HEK293 (cell line): Measurements from ENCODE around the gene SYNM.

Experiments
- CTCF ChIA-PET: fragments of 350-600 bp; formaldehyde crosslinking; extraction: SDS; loops from one replicate; lab custom pipeline; 2021; ENCODE audit warnings: antibody characterized with exemption; lab: Yijun Ruan, JAX
- POLR2A ChIA-PET: fragments of 300-600 bp; formaldehyde crosslinking; extraction: SDS; loops from one replicate; lab custom pipeline; 2020; ENCODE audit warnings: antibody characterized with exemption, inconsistent platforms; lab: Yijun Ruan, JAX
- H3K27ac ChIP-seq: fragments of 200-500 bp; sonication (Bioruptor generic); 2 replicates; pipeline ENCODE4 v1.5.1; 2014; ENCODE audit warnings: low read depth, low read length, control low read depth, inconsistent platforms; ENCODE audit errors: extremely low read depth
- H3K36me3 ChIP-seq, 2 experiments: fragments of 200-500 bp in 1 of 2; sonication (Bioruptor generic) in 1 of 2; 1 replicate in 1 of 2; 2 replicates in 1 of 2; pipeline ENCODE4 v1.5.1; 2014 to 2017; ENCODE audit warnings: inconsistent platforms in 2 of 2, low read length in 2 of 2; ENCODE audit not compliant: control insufficient read depth in 2 of 2, insufficient read depth in 1 of 2
- H3K4me1 ChIP-seq: fragments of 200-500 bp; sonication (Bioruptor generic); 2 replicates; pipeline ENCODE4 v1.5.1; 2014; ENCODE audit warnings: mild to moderate bottlenecking, low read length, inconsistent platforms; ENCODE audit not compliant: control insufficient read depth, insufficient read depth
- H3K4me3 ChIP-seq: 2 replicates; pipeline ENCODE4 v1.5.1; 2011; ENCODE audit warnings: low read depth, mild to moderate bottlenecking, control low read depth, low read length, moderate library complexity
- H3K9me3 ChIP-seq: fragments of 200-500 bp; sonication (Bioruptor generic); 2 replicates; pipeline ENCODE4 v1.5.1; 2014; ENCODE audit warnings: low read depth, low read length, inconsistent platforms; ENCODE audit not compliant: control insufficient read depth, insufficient read depth
- BCL11A ChIP-seq: fragments of 450-650 bp; formaldehyde crosslinking; IDR thresholded peaks from 2 replicates; pipeline ENCODE4 v1.5.1; 2016; ENCODE audit warnings: low read depth, missing biosample characterization, missing genetic modification characterization
- GLIS2 ChIP-seq: fragments of 450-650 bp; formaldehyde crosslinking; IDR thresholded peaks from 2 replicates; pipeline ENCODE4 v1.5.1; 2016; ENCODE audit warnings: missing biosample characterization, missing genetic modification characterization
- HOXA7 ChIP-seq: sonication (generic); formaldehyde crosslinking; IDR thresholded peaks from 2 replicates; pipeline ENCODE4 v1.8.1; 2022; ENCODE audit warnings: missing genetic modification reagents, borderline replicate concordance
- HOXC10 ChIP-seq: sonication (generic); formaldehyde crosslinking; IDR thresholded peaks from 2 replicates; pipeline ENCODE4 v1.8.1; 2023; ENCODE audit warnings: mild to moderate bottlenecking, missing genetic modification reagents
- KLF1 ChIP-seq: fragments of 450-650 bp; formaldehyde crosslinking; IDR thresholded peaks from 2 replicates; pipeline ENCODE4 v1.5.1; 2016; ENCODE audit warnings: missing biosample characterization, missing genetic modification characterization
- KLF10 ChIP-seq: fragments of 450-650 bp; IDR thresholded peaks from 2 replicates; pipeline ENCODE4 v1.5.1; 2018; ENCODE audit warnings: missing biosample characterization, mild to moderate bottlenecking, missing genetic modification characterization
- ZBTB17 ChIP-seq: fragments of 450-650 bp; formaldehyde crosslinking; IDR thresholded peaks from 2 replicates; pipeline ENCODE4 v1.5.1; 2016; ENCODE audit warnings: missing biosample characterization, missing genetic modification characterization
- ZBTB44 ChIP-seq: fragments of 450-650 bp; IDR thresholded peaks from 2 replicates; pipeline ENCODE4 v1.5.1; 2018; ENCODE audit warnings: missing biosample characterization, mild to moderate bottlenecking, missing genetic modification characterization
- ZBTB6 ChIP-seq: fragments of 450-650 bp; formaldehyde crosslinking; IDR thresholded peaks from 2 replicates; pipeline ENCODE4 v1.5.1; 2017; ENCODE audit warnings: missing biosample characterization, missing genetic modification characterization
- ZIC2 ChIP-seq: fragments of 450-650 bp; formaldehyde crosslinking; IDR thresholded peaks from 2 replicates; pipeline ENCODE4 v1.5.1; 2016; ENCODE audit warnings: missing biosample characterization, missing genetic modification characterization
- ZNF16 ChIP-seq: fragments of 450-650 bp; formaldehyde crosslinking; IDR thresholded peaks from 2 replicates; pipeline ENCODE4 v1.5.1; 2016; ENCODE audit warnings: low read depth, missing biosample characterization, missing genetic modification characterization
- ZNF2 ChIP-seq: fragments of 450-650 bp; formaldehyde crosslinking; IDR thresholded peaks from 2 replicates; pipeline ENCODE4 v1.5.1; 2016; ENCODE audit warnings: missing biosample characterization, missing genetic modification characterization
- ZNF335 ChIP-seq: fragments of 450-650 bp; formaldehyde crosslinking; conservative IDR thresholded peaks from 2 replicates; pipeline ENCODE4 v1.5.1; 2016; ENCODE audit warnings: missing biosample characterization, missing genetic modification characterization
- ZNF341 ChIP-seq: fragments of 450-650 bp; formaldehyde crosslinking; IDR thresholded peaks from 2 replicates; pipeline ENCODE4; 2016; ENCODE audit warnings: low read depth, missing biosample characterization, missing genetic modification characterization
- ZNF366 ChIP-seq: fragments of 450-650 bp; formaldehyde crosslinking; conservative IDR thresholded peaks from 2 replicates; pipeline ENCODE4 v1.5.1; 2016; ENCODE audit warnings: missing biosample characterization, missing genetic modification characterization
- ZNF394 ChIP-seq: fragments of 450-650 bp; formaldehyde crosslinking; IDR thresholded peaks from 2 replicates; pipeline ENCODE4 v1.5.1; 2016; ENCODE audit warnings: missing biosample characterization, missing genetic modification characterization, mild to moderate bottlenecking, moderate library complexity, borderline replicate concordance
- ZNF423 ChIP-seq: fragments of 450-650 bp; formaldehyde crosslinking; IDR thresholded peaks from 2 replicates; pipeline ENCODE4 v1.5.1; 2016; ENCODE audit warnings: missing biosample characterization, missing genetic modification characterization
- ZNF449 ChIP-seq: fragments of 450-650 bp; formaldehyde crosslinking; IDR thresholded peaks from 2 replicates; pipeline ENCODE4 v1.5.1; 2017; ENCODE audit warnings: missing biosample characterization, mild to moderate bottlenecking, missing genetic modification characterization, moderate library complexity
- ZNF488 ChIP-seq: fragments of 450-650 bp; formaldehyde crosslinking; IDR thresholded peaks from 2 replicates; pipeline ENCODE4 v1.5.1; 2016; ENCODE audit warnings: missing biosample characterization, missing genetic modification characterization
- ZNF513 ChIP-seq: fragments of 450-650 bp; IDR thresholded peaks from 2 replicates; pipeline ENCODE4 v1.5.1; 2018; ENCODE audit warnings: missing biosample characterization, missing genetic modification characterization
- ZNF624 ChIP-seq: fragments of 450-650 bp; formaldehyde crosslinking; IDR thresholded peaks from 2 replicates; pipeline ENCODE4 v1.5.1; 2017; ENCODE audit warnings: missing biosample characterization, missing genetic modification characterization
- ZNF677 ChIP-seq: fragments of 450-650 bp; IDR thresholded peaks from 2 replicates; pipeline ENCODE4 v1.5.0; 2018; ENCODE audit warnings: missing biosample characterization, mild to moderate bottlenecking, missing genetic modification characterization, moderate library complexity

The SYNM gene

GRCh38 chr15:99100245-99101173, 4.4 kb upstream of the SYNM start (continued):
- peak; percentile 32 for TF ChIP-seq ZNF335
- TF ChIP-seq HOXC10 (CRISPR knock-in tag) = no peak
- 0 out of 2 replicates have a peak, but pooled peaks have one; percentile 20 for TF ChIP-seq ZNF366
- no peak for TF ChIP-seq ZNF624 (tag by site-specific recombination)
- peak; percentile 60; the same call in 1 of the 2 replicates for TF ChIP-seq ZNF423
- TF ChIP-seq ZNF341 (tag by site-specific recombination) = peak; percentile 61
- TF ChIP-seq KLF1 (tag by site-specific recombination) = peak; percentile 32; the same call in 1 of the 2 replicates
- 0 out of 2 replicates have a peak, but pooled peaks have one; percentile 40 for TF ChIP-seq ZNF2 (tag by site-specific recombination)
- TF ChIP-seq ZNF513 (tag by site-specific recombination) = no peak
- no peak for TF ChIP-seq ZNF449 (tag by site-specific recombination)
- 0 out of 2 replicates have a peak, but pooled peaks have one; percentile 18 for TF ChIP-seq KLF10 (tag by site-specific recombination)

- H3K27ac ChIP-seq = no peak overlapping the region
- TF ChIP-seq ZBTB6 (0 out of 2 replicates have a peak, but pooled peaks have one; percentile 34), GLIS2 (no peak)
- ChIA-PET CTCF (interaction anchor here (0.6 to 6.2 kb wide), 38 partner anchors 8 to 1514 kb away, joined by 3 to 118 read pairs (median 6); partner anchors contain the start of gene LRRC28), POLR2A (interaction anchor here (0.8 kb wide), 1 partner anchor 28 kb away, joined by 3 read pairs; no protein-coding TSS in a partner anchor)
- no peaks in the 10 kb centered on the region for H3K36me3 ChIP-seq
- no peaks in the 10 kb centered on the region; the same call in none of the 2 replicates for H3K4me1 ChIP-seq
- no peak overlapping the region for H3K4me3 ChIP-seq
- no peaks in the 10 kb centered on the region for H3K9me3 ChIP-seq
Measured at GRCh38 chr15:99101501-99101900, 3.4 kb upstream of the SYNM start.

- H3K9me3 ChIP-seq = no peaks in the 10 kb centered on the region
- CTCF ChIA-PET = interaction anchor here (0.6 to 6.2 kb wide), 14 partner anchors 9 to 674 kb away, joined by 3 to 118 read pairs (median 8); partner anchors contain the start of gene LRRC28
- POLR2A ChIA-PET = no interaction called here
- H3K27ac ChIP-seq = no peak overlapping the region
- no peaks in the 10 kb centered on the region; the same call in none of the 2 replicates for H3K4me1 ChIP-seq
- H3K4me3 ChIP-seq = no peak overlapping the region
- TF ChIP-seq HOXA7 (CRISPR knock-in tag) = no peak
- TF ChIP-seq ZNF488 (tag by site-specific recombination) = no peak
- no peak for TF ChIP-seq BCL11A (tag by site-specific recombination)
- TF ChIP-seq ZNF394 (tag by site-specific recombination) = peak; percentile 59; the same call in 1 of the 2 replicates
- peak; percentile 82 for TF ChIP-seq ZIC2 (tag by site-specific recombination)
- no peak for TF ChIP-seq ZNF16 (tag by site-specific recombination)
- TF ChIP-seq ZNF677 = no peak
- 0 out of 2 replicates have a peak, but pooled peaks have one; percentile 19 for TF ChIP-seq ZBTB17 (tag by site-specific recombination)
- TF ChIP-seq ZBTB44 = no peak
- H3K36me3 ChIP-seq = no peaks in the 10 kb centered on the region; a peak in 1 of 3 replicates
Measured at GRCh38 chr15:99102332-99103235, 2.3 kb upstream of the SYNM start.
